Measurements from ENCODE around the gene PSD4. TPM values are rescaled to one million over a fixed set of nuclear protein-coding genes. Genes with fewer than 3 reads are reported as not detected.

PSD4 gene
- total and polyA plus RNA-seq, 2 of the 8 experiments (the other 6 are each of a cell fraction or from before 2014, with no cell fraction given), result 0.53 to 1.2 TPM

GRCh38 chr2:113214141-113214540 lies 40.4 kb downstream of the PSD4 start:
- ChIA-PET CTCF (ENCODE audit: partially characterized antibody) (interaction anchor here (0.6 to 4.7 kb wide), 7 partner anchors 8 to 171 kb away, joined by 3 to 43 read pairs (median 3); no protein-coding TSS in a partner anchor), POLR2A (ENCODE audit: partially characterized antibody) (interaction anchor here (1.5 kb wide), 1 partner anchor 33 kb away, joined by 4 read pairs; no protein-coding TSS in a partner anchor)
- H2AFZ ChIP-seq (ENCODE audit: low read length), result no peak overlapping the region
- no peak for TF ChIP-seq TAF1 (IDR thresholded peaks at IDR 0.05; ENCODE audit: low read depth, low read length)
- TF ChIP-seq SP1 (IDR thresholded peaks at IDR 0.05; ENCODE audit: low read depth, low read length), result no peak
- TF ChIP-seq MAX (IDR thresholded peaks at IDR 0.05), result no peak
- no peak for TF ChIP-seq KDM1A (IDR thresholded peaks at IDR 0.05; ENCODE audit: borderline replicate concordance, low read length)
- no peak for TF ChIP-seq POLR2AphosphoS5 (IDR thresholded peaks at IDR 0.05; ENCODE audit: low read depth, low read length)
- TF ChIP-seq BACH1 (IDR thresholded peaks at IDR 0.05; ENCODE audit: low read length), result no peak
- TF ChIP-seq YY1 (IDR thresholded peaks at IDR 0.05; ENCODE audit: low read depth, low read length), result no peak
- TF ChIP-seq E2F6 (IDR thresholded peaks at IDR 0.05), result no peak
- TF ChIP-seq CTCF (IDR thresholded peaks at IDR 0.05; ENCODE audit: control extremely low read depth in 1 of 3, insufficient read depth in 1 of 3, low read depth in 1 of 3, low read length in 3 of 3), result no peak
- TF ChIP-seq CREB1 (IDR thresholded peaks at IDR 0.05), result no peak
- TF ChIP-seq BCL11A (IDR thresholded peaks at IDR 0.05; ENCODE audit: low read depth in 2 of 2, low read length in 2 of 2), result no peak
- TF ChIP-seq TAF7 (optimal IDR thresholded peaks at IDR 0.05; ENCODE audit: borderline replicate concordance, low read depth, low read length), result no peak

More at GRCh38 chr2:113214141-113214540, 40.4 kb downstream of the PSD4 start:
- Histone ChIP-seq H3K9ac (replicated peaks in 1 of 4; ENCODE audit: extremely low read depth in 1 of 4, low read depth in 3 of 4, low read length in 3 of 4) (no peak overlapping the region), H3K79me1 (ENCODE audit: low read depth, low read length) (no peaks in the 10 kb centered on the region), H3K23ac (ENCODE audit: insufficient read length) (no peak overlapping the region), H4K20me1 (replicated peaks in 1 of 2; ENCODE audit: control insufficient read depth in 1 of 2, insufficient read depth in 2 of 2, low read length in 2 of 2) (no peaks in the 10 kb centered on the region), H2AK5ac (ENCODE audit: low read depth, low read length) (no peak overlapping the region), H3K4me2 (ENCODE audit: insufficient read depth in 1 of 2, low read depth in 2 of 2, low read length in 2 of 2) (no peak overlapping the region), H4K8ac (ENCODE audit: extremely low read depth, insufficient read depth, low read length) (no peak overlapping the region), H3K14ac (ENCODE audit: insufficient read length) (no peak overlapping the region), H3K27me3 (replicated peaks in 1 of 4; ENCODE audit: control insufficient read depth in 3 of 4, extremely low read depth in 1 of 4, insufficient read depth in 3 of 4, low read length in 3 of 4) (peaks cover 0 to 3% (median 0%) of the 10 kb centered on the region in 4 experiments; a peak in 1 of 7 replicates), H2BK120ac (replicated peaks; ENCODE audit: low read depth, low read length) (no peak overlapping the region), H3K4ac (replicated peaks; ENCODE audit: insufficient read length, low read depth, low read length) (no peak overlapping the region), H3K9me3 (ENCODE audit: insufficient read depth in 2 of 2, low read depth in 1 of 2, low read length in 1 of 2) (no peaks in the 10 kb centered on the region), H3K36me3 (ENCODE audit: control insufficient read depth in 2 of 4, insufficient read depth in 4 of 4, low read length in 3 of 4) (no peaks in the 10 kb centered on the region), H4K5ac (ENCODE audit: insufficient read length, low read depth, low read length) (no peak overlapping the region), H4K91ac (replicated peaks; ENCODE audit: insufficient read length, low read length) (no peak overlapping the region), H3K23me2 (ENCODE audit: low read depth, low read length) (no peaks in the 10 kb centered on the region), H3K27ac (ENCODE audit: low read depth, low read length) (no peak overlapping the region), H3K4me1 (replicated peaks in 1 of 4; ENCODE audit: control insufficient read depth in 3 of 4, insufficient read depth in 4 of 4, low read length in 3 of 4) (peaks cover 0 to 6% (median 5%) of the 10 kb centered on the region in 4 experiments; a peak in 3 of 7 replicates), H3K4me3 (ENCODE audit: extremely low read depth in 1 of 4, insufficient read depth in 2 of 4, low read depth in 3 of 4, low read length in 4 of 4) (no peak overlapping the region), H2BK15ac (ENCODE audit: low read length) (no peak overlapping the region), H3K18ac (ENCODE audit: extremely low read depth, low read length) (no peak overlapping the region), H2BK20ac (ENCODE audit: low read length) (no peak overlapping the region), H2BK5ac (ENCODE audit: low read depth, low read length) (no peak overlapping the region), H2BK12ac (ENCODE audit: low read depth, low read length) (no peak overlapping the region), H3K79me2 (ENCODE audit: control insufficient read depth in 1 of 2, insufficient read depth in 2 of 2, low read length in 2 of 2) (no peaks in the 10 kb centered on the region), H3K56ac (replicated peaks; ENCODE audit: insufficient read length, low read depth, low read length) (no peak overlapping the region)
- FAIRE-seq (no peak), DNase-seq (ENCODE audit: low read depth in 1 of 2, low spot score in 2 of 2) (no peak)
- 68% methylated on average over 4 of the region's 4 CpGs; no CpG with 5 or more reads in 1 of the 2 experiments for WGBS, 2 experiments (ENCODE audit: extremely low coverage in 1 of 2, insufficient coverage in 1 of 2, insufficient read length in 1 of 2, insufficient replicate concordance in 2 of 2, low coverage in 1 of 2, low lambda C conversion rate in 2 of 2, missing lambda C conversion rate in 1 of 2)
